Activated CD8-positive, alpha-beta memory T cell treated with anti-CD3 and anti-CD28 coated beads, Interleukin-2, amount 50 U/mL, for 24 hours (primary cell): Measurements from ENCODE around the gene ZFP36.
"Not testable (repeated sequence)": the region's sequence is repeated elsewhere in the genome, so short reads cannot be mapped to it uniquely, and the experiment has no call there.

Experiments
- DNase-seq: peaks from one replicate; pipeline ENCODE4 v3.0.0-alpha.2; 2020; ENCODE audit errors: extremely low read depth

Gene ZFP36, protein sequence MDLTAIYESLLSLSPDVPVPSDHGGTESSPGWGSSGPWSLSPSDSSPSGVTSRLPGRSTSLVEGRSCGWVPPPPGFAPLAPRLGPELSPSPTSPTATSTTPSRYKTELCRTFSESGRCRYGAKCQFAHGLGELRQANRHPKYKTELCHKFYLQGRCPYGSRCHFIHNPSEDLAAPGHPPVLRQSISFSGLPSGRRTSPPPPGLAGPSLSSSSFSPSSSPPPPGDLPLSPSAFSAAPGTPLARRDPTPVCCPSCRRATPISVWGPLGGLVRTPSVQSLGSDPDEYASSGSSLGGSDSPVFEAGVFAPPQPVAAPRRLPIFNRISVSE

DNA sequence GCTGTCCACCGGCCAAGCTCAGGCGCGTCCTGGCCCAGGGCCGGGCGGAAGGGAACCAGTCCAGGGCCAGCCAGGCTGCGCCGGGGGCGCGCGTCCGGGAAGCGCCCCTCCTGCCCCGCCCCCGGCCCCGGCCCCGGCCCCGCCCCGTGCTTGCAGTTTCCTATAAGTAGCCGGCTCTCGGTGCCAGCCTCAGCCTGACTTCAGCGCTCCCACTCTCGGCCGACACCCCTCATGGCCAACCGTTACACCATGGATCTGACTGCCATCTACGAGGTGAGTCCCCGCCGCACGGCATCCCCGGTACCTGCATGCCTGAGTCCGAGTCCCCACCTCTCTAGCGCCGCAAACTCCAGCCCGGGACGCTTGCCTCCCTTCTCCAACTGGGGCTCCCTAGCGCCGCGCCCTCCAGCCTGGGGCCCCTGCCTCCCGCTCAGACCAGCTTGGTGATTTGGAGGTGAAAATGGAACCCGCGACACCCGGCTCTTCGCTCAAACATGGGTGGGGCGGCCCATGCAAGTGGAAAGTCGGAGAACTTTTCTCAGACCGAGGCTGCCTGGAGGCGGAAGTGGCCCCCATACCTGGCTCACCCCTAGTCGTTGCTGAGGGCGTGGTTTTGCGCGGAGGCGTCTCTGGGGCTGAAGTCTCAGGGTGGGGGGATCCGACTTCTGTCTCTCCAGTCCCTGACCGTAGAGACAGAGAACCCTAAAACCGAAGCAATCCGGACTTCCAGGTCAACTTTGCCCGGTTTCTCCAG is at the start of gene ZFP36:
Gene ZFP36, plus strand, starts transcription at position 192 of the 754 bp plus-strand sequence. Its CDS starts 58 bp downstream, at position 250.
- no peak for DNase-seq

- no peak for DNase-seq
Observed at GRCh38 chr19:39359026-39359425, 47.6 kb upstream of the ZFP36 start.

DNA sequence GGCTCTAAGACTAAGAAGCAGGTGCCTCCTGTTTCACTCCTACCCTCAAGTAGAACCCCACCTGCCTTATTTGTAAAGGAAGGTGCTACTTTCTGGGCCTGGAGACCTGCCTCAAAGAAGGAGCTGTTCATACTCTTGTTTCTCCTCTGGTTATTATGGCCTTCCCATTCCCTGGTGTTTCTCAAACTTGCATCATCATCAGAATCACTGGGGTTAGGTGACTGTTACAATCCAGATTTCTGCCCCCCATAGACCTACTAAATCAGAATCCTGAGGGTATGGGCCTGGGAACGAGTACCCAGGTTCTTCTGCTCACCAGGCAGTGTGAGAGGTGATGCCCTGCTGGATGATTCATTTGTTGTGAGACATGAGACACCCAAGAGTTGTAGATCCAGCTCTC is 46.0 kb upstream of the ZFP36 start:
- DNase-seq: no peak

DNA sequence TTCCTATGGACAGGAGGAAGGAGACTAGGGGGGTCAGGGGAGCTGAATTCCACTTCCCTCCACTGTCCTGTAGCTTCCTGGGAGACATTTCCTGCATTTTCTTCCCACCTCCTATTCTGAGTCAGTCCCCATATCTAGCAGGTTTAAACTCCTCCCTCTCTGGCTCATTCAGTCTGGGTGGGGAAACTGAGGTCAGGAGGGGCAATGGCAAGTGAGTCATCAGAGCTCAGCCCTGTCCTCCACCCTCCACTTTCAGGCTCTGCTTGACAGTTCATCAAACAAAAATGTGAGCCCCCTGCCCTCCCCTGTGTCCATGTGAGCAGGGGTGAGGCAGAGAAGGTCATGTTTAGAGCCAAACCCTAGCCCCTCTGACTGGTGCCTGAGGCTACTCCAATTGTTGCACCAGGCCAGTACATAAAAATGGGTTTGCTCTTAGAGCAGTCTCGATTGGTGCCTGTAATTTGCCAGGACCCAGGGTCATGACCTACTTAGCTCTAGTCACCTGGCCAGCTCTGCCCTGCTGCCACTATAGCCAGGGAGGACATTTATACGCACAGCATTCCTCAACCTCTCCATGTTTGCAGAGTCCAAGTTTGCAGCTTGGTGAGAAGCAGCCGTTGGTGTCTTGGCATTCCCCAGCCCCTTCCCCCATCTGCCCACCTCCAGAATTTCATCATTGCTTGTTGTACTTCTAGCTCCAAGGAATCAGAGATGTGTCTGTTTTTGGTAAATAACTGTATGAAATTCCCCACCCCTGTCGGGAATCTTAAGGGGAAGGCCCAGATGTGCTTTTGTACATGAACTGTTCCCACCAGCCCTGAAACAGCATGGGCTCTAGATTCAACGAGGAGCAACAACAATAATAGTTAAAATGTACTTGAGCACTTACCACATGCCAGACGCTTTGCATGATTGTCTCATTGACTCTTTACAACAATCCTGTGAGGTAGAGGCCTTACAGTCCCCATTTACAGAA is 43.7 kb upstream of the ZFP36 start:
- no peak for DNase-seq

DNA sequence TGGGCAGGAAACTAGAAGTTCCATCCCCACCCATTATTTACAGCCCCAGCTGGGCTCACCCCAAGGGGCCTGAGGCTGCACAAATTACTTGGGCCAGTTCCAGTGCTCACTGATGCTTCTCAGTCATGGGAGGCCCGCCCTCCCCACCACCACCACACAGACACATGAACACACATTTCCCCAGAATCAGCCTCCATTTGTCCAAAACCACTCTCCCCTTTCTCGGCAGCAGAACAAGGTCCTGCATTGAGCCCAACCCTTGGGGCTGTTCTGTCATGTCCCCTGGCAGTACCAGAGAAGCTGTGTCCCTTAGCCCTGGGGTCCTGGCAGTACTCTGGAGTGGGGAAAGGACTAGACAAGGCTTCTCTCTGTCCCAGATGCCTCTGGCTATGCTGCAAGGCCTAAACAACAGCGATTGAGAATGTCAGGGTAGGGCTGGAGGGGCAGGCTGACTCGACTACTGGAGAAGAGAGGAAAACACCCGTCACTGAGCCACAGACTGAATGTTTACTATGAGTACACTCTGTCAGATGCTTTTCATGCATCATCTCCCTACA is 42.7 kb upstream of the ZFP36 start:
- no peak for DNase-seq

DNA sequence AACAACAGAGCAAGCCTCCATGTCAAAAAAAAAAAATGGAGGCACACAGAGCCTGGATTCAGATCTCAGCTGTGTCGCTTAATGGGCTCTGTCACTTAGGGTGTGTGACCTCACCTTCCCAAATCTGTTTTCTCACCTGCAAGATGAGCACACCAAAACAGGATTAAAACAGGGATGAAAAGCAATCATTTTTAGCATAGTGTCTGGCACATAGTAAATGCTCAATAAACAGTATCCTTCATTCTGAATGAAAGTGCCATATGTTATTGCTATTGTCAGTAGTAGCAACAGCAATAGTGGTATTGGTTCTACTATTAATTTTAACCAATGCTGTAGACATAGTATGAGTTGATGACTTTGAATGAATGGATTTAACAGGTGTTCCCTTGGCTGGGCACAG is 41.1 kb upstream of the ZFP36 start:
- DNase-seq: no peak

- DNase-seq: no peak
Observed at GRCh38 chr19:39369200-39369599, 37.4 kb upstream of the ZFP36 start.

GRCh38 chr19:39370735-39371134 is 35.9 kb upstream of the ZFP36 start:
- no peak for DNase-seq

- DNase-seq: no peak
Observed at GRCh38 chr19:39372047-39372802, 34.4 kb upstream of the ZFP36 start.

GRCh38 chr19:39372941-39373340 is 33.7 kb upstream of the ZFP36 start:
- DNase-seq: no peak

- DNase-seq: no peak
Observed at GRCh38 chr19:39375929-39376328, 30.7 kb upstream of the ZFP36 start.

- no peak for DNase-seq
Observed at GRCh38 chr19:39377373-39378362, 29.0 kb upstream of the ZFP36 start.

- DNase-seq: not testable (repeated sequence)
Observed at GRCh38 chr19:39379366-39379765, 27.3 kb upstream of the ZFP36 start.

GRCh38 chr19:39379865-39380396 is 26.7 kb upstream of the ZFP36 start:
- no peak for DNase-seq

GRCh38 chr19:39380521-39381502 is 25.8 kb upstream of the ZFP36 start:
- no peak for DNase-seq

DNA sequence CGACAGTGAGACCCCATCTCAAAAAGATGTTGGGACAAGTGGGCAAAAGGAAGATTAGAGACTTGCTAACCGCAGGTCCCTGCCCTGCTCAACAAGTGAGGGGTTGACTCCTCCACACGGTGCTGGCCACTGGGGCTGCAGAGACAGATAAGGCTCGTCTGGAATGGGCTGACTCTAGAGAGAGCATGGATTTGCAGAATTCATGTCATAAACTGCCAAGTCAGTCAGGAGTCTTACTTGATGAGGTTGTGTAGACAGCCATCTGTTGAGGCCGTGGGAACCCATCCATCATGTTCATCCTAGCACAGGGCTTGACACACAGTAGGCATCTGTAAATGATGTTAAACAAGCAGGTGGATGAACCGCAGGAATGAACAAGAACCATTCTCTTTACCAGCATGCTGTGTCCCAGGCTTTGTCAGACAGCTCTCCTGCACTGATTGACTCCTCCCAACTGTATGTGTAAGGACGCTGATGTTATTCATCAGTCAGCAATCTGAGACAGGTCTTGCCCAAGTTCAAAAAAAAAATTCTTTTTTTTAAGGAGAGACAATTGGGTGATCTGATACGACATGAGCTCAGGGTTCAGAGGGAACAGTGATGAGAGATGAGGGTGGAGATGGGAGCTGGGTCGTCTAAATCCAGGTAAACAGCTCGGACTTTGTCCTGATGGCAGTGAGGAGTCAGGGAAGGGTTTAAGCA is 24.6 kb upstream of the ZFP36 start:
- DNase-seq: no peak

GRCh38 chr19:39382991-39383828 is 23.4 kb upstream of the ZFP36 start:
- DNase-seq: no peak
